ENCODE results near the gene AFAP1L2.

DNA sequence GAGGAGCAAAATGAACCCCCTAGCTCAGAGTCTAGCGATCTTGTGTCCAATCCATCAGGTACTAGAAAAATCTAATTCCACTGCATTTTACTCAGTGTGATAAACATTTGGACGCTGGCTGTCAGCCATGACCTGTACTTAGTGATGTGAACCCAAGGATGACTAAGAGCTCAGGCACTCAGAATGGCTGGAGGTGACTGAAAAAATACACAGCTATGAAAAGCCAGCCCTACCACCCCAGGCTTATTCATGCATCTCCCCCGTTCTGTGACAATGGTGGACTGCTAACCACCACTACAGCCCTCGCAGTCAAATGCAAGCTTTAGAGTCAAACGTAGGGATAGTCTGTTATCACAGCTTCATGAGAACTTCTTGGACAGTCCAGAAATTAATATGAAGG, 14.9 kb downstream of the AFAP1L2 start:
- TF ChIP-seq, protein P1, sequence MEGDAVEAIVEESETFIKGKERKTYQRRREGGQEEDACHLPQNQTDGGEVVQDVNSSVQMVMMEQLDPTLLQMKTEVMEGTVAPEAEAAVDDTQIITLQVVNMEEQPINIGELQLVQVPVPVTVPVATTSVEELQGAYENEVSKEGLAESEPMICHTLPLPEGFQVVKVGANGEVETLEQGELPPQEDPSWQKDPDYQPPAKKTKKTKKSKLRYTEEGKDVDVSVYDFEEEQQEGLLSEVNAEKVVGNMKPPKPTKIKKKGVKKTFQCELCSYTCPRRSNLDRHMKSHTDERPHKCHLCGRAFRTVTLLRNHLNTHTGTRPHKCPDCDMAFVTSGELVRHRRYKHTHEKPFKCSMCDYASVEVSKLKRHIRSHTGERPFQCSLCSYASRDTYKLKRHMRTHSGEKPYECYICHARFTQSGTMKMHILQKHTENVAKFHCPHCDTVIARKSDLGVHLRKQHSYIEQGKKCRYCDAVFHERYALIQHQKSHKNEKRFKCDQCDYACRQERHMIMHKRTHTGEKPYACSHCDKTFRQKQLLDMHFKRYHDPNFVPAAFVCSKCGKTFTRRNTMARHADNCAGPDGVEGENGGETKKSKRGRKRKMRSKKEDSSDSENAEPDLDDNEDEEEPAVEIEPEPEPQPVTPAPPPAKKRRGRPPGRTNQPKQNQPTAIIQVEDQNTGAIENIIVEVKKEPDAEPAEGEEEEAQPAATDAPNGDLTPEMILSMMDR (IDR thresholded peaks at IDR 0.05) = no peak
- TF ChIP-seq POLR2A (IDR thresholded peaks at IDR 0.05) = no peak
